GM21737 (cell line): ENCODE measurements around the gene ISOC2.
"Not testable (repeated sequence)": the region's sequence is repeated elsewhere in the genome, so short reads cannot be mapped to it uniquely, and the experiment has no call there.

Source experiments
- ATAC-seq: cut with Tn5 transposase; IDR thresholded peaks from one replicate; pipeline ENCODE4 v1.9.1; 2021; ENCODE audit warnings: mild to moderate bottlenecking, moderate library complexity; ENCODE audit not compliant: unreplicated experiment

The ISOC2 gene

DNA sequence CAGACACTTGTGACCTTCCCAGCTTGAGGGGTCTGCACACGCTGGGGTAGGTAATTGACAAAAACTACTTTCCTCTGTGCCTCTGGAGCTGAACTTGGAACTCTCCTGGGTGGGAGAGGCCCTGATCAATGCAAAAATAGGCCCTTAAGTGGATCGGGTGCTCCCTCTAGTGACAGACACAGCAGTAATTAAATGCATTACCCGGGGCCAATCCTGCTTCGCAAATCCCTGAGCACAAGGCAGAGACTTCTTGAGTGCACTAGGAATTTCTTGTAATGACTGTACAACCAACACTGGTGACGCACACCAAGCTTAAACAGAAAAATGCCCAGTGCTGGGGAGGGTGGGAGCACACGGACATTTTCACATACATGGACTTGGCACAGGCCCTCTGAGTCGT, 43.3 kb downstream of the ISOC2 start:
- no peak for ATAC-seq

GRCh38 chr19:55410168-55410567, 51.3 kb downstream of the ISOC2 start:
- ATAC-seq, result no peak

DNA sequence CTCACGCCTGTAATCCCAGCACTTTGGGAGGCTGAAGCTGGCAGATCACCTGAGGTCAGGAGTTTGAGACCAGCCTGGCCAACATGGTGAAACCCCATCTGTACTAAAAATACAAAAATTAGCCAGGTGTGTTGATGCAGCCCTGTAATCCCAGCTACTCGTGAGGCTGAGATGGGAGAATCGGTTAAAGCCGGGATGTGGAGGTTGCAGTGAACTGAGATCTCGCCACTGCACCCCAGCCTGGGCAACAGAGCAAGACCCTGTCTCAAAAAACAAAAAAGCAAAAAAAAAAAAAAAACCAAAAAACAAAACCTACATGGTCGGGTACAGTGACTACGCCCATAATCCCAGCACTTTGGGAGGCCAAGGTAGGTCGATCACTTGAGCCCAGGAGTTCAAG, 52.3 kb downstream of the ISOC2 start:
- not testable (repeated sequence) for ATAC-seq

DNA sequence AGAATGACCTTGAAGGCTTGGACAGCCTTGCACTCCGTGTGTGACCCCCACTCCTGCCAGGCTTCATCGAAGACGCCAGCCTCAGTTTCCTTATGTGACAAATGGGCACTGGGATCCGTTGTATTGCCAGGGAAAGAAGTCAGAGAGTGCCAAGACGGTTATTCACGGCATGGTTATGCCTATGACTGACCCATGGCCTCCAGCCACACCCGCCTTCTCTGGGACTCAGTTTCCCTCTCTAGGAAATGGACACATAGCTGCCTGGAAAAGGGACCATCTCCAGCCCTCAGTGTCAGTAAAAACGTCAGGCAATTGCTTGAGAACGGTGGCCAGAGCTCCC, 52.9 kb downstream of the ISOC2 start:
- no peak for ATAC-seq

- ATAC-seq, result peak; percentile 79
Measured at GRCh38 chr19:55407800-55408532, 53.5 kb downstream of the ISOC2 start.

GRCh38 chr19:55407550-55407799, 54.0 kb downstream of the ISOC2 start, which contains the start of gene UBE2S:
UBE2S (minus strand) TSS chr19:55407788; CDS start chr19:55407589, 199 bp downstream.
- ATAC-seq, result not testable (repeated sequence)

DNA sequence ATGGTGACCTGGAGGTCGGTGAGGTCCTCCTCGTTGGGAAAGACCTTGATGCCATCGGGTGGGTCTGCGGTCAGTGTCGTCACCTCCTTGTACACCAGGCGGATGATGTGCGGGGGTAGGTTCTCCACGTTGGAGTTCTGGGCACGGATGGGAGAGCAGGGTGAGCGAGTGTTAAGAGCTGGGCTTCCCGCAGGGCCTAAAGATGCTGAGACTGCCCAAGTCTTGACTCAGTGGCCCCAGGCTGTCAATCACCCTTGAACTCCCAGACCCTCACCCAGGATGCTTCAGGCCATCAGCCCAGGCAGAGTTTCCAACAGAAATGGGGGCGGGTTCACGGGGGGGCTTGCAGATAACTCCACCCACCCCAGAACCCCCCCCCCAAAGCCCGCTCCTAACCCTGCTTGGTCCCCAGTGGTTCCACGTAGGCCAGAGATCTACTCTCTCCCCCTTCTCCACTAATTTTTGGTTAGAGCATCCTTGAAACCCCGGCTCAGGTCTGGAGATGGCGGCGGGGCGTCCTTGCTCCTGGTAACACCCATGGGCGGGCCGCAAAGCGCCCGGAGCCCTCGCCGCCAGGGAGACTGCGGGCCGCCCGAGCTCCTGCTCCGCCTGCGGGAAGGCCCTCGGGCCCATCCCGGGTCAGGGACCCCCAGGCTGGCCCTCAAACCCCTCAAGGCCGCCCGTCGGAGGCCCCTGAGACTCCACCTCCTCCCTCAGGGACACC, 54.5 kb downstream of the ISOC2 start:
- ATAC-seq, result no peak

- ATAC-seq, result no peak
Measured at GRCh38 chr19:55406091-55406825, 55.2 kb downstream of the ISOC2 start.

DNA sequence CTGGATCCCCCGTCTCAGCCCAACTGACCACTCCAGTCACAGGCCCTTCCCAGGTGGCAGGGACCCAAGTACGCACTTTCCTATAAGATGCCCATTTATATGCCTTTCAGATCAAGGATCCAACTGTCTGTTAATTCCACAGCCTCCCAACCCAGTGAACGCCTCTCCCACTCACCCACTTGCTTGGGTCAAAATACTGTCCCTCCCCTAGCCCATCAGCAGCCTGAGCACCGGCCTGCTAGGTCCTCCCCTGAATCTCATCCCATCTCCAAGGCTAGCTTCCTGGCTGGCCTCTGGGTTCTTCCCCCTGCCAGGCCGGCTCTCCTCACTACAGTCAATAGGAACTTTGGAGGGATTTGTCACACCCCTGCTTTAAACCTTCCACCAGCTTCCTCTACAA, 55.8 kb downstream of the ISOC2 start:
- no peak for ATAC-seq
